ENCODE data around the gene KRTAP10-10.
"Not testable (repeated sequence)": the region's sequence is repeated elsewhere in the genome, so short reads cannot be mapped to it uniquely, and the experiment has no call there.

Gene KRTAP10-10

DNA sequence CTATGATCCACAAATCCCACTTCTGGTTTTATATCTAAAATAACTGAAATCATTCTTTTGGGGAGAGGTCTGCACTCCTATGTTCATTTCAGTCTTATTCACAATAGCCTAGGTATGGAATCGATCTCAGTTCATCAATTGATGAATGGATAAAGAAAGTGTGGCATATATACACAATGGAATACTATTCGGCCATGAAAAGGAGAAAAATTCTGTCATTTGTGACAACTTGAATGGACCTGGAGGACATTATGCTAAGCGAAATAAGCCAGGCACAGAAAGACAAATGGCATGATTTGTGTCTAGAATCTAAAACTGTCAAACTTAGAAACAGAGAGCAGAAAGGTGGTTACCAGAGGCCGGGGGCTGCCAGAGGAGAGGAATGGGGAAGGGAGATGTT, 30.7 kb upstream of the KRTAP10-10 start:
- DNase-seq (ENCODE audit: low read depth in 2 of 2) = no peak
- no peak overlapping the region for H3K4me3 ChIP-seq (replicated peaks in 1 of 2; ENCODE audit: low read depth in 2 of 2, low read length in 2 of 2)
- TF ChIP-seq, protein P1, sequence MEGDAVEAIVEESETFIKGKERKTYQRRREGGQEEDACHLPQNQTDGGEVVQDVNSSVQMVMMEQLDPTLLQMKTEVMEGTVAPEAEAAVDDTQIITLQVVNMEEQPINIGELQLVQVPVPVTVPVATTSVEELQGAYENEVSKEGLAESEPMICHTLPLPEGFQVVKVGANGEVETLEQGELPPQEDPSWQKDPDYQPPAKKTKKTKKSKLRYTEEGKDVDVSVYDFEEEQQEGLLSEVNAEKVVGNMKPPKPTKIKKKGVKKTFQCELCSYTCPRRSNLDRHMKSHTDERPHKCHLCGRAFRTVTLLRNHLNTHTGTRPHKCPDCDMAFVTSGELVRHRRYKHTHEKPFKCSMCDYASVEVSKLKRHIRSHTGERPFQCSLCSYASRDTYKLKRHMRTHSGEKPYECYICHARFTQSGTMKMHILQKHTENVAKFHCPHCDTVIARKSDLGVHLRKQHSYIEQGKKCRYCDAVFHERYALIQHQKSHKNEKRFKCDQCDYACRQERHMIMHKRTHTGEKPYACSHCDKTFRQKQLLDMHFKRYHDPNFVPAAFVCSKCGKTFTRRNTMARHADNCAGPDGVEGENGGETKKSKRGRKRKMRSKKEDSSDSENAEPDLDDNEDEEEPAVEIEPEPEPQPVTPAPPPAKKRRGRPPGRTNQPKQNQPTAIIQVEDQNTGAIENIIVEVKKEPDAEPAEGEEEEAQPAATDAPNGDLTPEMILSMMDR (IDR thresholded peaks at IDR 0.05; ENCODE audit: low read depth, low read length) = no peak

DNA sequence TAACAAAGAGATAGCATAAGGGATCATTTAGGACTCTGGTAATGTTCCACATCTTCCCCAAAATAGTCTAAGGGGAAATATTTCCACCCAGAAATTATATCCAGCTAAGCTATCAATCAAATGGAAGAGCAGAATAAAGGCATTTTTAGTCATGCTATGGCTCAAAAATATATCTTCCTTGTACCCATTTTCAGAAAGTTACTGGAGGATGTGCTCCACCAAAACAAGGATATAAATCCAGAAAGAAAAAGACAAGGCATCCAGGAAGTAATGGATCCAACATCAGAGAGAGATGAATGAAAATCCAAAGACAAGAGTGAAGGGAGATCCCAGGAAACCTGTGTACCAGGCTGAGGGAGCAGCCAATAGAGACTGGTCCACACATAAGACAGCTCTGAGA, 28.0 kb upstream of the KRTAP10-10 start:
- TF ChIP-seq, protein P1 (IDR thresholded peaks at IDR 0.05; ENCODE audit: low read depth, low read length) = no peak

DNA sequence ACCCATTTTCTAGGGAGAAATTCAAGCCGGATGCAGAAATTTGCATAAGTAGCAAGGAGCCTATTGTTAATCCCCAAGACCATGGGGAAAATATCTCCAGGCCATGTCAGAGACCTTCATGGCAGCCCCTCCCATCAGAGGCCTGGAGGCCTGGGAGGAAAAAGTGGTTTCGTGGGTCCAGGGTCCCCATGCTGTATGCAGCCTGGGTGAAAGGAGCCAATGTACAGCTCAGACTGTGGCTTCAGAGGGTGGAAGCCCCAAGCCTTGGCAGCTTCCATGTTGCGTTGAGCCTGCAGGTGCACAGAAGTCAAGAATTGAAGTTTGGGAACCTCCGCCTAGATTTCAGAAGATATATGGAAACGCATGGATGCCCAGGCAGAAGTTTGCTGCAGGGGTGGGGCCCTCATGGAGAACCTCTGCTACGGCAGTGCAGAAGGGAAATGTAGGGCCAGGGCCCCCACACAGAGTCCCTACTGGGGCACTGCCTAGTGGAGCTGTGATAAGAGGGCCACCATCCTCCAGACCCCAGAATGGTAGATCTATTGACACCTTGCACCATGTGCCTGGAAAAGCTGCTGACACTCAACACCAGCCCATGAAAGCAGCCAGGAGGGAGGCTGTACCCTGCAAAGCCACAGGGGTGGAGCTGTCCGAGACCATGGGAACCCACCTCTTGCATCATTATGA, 26.9 kb upstream of the KRTAP10-10 start:
- H3K4me3 ChIP-seq (replicated peaks in 1 of 2; ENCODE audit: low read depth in 2 of 2, low read length in 2 of 2); DNase-seq (ENCODE audit: low read depth in 2 of 2): not testable (repeated sequence)

More for the DNA sequence above, 28.0 kb upstream of the KRTAP10-10 start:
- no peak overlapping the region for H3K4me3 ChIP-seq (replicated peaks in 1 of 2; ENCODE audit: low read depth in 2 of 2, low read length in 2 of 2)
- no peak for DNase-seq (ENCODE audit: low read depth in 2 of 2)

DNA sequence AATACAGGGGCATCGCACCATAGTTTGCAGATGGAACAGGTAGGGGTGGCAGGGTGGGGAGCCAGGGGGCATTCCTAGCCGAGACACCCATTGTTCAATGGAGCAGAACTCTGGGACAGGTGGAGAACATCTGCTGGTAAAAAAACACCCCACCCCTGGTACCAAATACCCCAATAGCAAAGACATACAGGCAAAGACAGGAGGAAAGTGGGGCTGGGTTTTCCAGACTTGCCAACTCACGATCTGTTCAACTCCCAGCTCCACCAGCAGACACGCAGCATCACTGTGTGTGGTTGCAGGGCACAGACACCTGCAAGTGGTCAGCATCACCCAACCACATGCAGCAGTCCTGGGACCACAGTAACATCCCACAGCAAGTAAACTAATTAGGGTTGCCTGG, 25.6 kb upstream of the KRTAP10-10 start:
- no peak for DNase-seq (ENCODE audit: low read depth in 2 of 2)
- no peak overlapping the region for H3K4me3 ChIP-seq (replicated peaks in 1 of 2; ENCODE audit: low read depth in 2 of 2, low read length in 2 of 2)
- TF ChIP-seq, protein P1 (IDR thresholded peaks at IDR 0.05; ENCODE audit: low read depth, low read length) = no peak

DNA sequence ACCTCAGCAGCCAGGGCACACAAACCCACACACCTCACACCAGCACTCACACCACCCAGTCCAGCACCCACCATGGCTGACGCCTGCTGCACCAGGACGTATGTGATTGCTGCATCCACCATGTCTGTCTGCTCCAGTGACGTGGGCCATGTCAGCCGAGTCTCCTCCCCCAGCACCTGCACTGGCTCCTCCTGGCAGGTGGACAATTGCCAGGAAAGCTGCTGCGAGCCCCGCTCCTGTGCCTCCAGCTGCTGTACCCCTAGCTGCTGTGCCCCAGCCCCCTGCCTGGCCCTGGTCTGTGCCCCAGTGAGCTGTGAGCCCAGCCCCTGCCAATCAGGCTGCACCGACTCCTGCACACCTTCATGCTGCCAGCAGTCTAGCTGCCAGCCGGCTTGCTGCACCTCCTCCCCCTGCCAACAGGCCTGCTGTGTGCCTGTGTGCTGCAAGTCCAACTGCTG, 25.1 kb upstream of the KRTAP10-10 start, which contains the start of gene KRTAP10-8:
Gene KRTAP10-8, plus strand, starts transcription at position 51 of the 458 bp plus-strand sequence. Its CDS starts 22 bp downstream, at position 73.
- DNase-seq (ENCODE audit: low read depth in 2 of 2) = no peak
- TF ChIP-seq, protein P1 (IDR thresholded peaks at IDR 0.05; ENCODE audit: low read depth, low read length) = no peak
- H3K4me3 ChIP-seq (replicated peaks in 1 of 2; ENCODE audit: low read depth in 2 of 2, low read length in 2 of 2) = no peak within 1 kb of the TSS

DNA sequence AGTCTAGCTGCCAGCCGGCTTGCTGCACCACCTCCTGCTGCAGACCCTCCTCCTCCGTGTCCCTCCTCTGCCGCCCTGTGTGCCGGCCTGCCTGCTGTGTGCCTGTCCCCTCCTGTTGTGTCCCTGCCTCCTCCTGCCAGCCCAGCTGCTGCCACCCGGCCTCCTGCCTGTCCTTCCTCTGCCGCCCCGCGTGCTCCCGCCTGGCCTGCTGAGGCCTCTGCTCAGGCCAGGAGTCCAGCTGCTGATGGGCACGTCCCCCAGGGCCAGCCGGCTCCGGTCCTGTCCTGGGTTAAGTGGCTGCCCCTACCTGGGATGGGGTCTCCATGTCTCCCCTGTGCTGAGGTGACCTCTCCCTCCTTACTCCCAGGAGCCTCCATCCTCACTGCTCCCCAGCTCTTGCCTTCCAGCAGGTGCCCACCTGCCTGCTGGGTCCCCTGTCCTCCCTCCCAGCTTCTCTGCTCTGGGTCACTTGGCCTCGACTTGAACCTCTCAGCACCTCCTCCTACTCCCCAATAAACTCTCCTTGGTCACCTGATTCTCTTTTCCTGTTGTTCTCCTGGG, 24.4 kb upstream of the KRTAP10-10 start:
- H3K4me3 ChIP-seq (replicated peaks in 1 of 2; ENCODE audit: low read depth in 2 of 2, low read length in 2 of 2) = no peak overlapping the region
- TF ChIP-seq, protein P1 (IDR thresholded peaks at IDR 0.05; ENCODE audit: low read depth, low read length) = no peak
- DNase-seq (ENCODE audit: low read depth in 2 of 2) = no peak

DNA sequence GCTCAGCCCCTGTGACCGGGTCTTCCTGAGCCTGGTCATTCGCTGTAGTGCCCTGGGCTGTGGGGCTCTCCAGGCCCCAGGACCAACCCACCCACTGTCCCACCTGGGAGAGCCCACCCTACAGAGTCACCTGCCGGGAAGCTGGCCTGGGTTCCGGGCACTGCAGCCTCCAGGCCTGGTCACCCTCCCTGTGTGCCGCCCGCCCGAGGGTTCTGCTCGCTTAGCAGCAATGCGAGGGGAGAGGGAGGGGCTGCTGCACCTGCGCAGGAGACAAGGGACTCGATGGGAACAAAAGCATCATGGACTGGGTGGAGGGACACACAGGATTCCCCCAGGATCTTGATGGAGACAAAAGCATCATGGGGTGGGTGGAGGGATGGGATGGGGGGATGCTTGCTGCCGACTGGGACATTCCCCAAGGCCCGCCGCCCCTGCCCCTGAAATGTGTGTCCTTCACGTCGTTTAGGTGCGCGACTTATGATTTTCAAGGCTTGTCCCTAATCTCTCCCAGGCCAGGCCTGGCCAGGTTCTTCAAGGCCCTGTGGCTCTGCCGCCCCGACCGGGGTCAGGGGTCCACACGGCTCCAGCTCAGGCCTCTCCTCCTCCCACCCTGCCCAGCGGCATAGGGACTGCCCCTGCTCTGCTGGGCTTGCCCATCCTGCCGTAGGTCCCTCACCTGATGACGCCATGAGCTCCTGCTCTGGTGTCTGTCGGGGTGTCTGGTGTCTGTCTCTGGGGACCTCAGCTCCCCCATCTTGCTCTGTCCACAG, 23.6 kb upstream of the KRTAP10-10 start:
- DNase-seq (ENCODE audit: low read depth in 2 of 2) = no peak
- TF ChIP-seq, protein P1 (IDR thresholded peaks at IDR 0.05; ENCODE audit: low read depth, low read length) = no peak

More for the DNA sequence above, 23.6 kb upstream of the KRTAP10-10 start:
- H3K4me3 ChIP-seq (replicated peaks in 1 of 2; ENCODE audit: low read depth in 2 of 2, low read length in 2 of 2) = no peak overlapping the region
